ENCODE results near the gene NME3.
"Not testable (repeated sequence)": the region's sequence is repeated elsewhere in the genome, so short reads cannot be mapped to it uniquely, and the experiment has no call there.

The NME3 gene

DNA sequence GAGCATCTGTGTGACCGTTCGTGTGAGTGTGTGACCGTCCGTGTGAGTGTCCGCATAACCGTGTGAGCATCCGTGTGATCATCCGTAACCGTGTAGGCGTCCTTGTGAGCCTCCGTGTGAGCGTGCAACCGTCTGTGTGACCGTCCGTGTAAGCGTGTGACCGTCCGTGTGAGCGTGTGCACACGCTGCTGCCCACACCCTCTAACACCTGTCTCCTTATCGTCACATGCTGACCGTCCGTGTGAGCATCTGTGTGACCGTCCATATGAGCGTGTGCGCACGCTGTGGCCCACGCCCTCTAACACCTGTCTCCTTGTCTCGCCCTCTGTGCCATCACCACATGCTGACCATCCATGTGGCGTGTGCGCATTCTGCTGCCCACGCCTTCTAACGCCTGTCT lies 31.1 kb downstream of the NME3 start:
- Histone ChIP-seq H2AFZ (no peak overlapping the region), H3K79me2 (peaks cover 24% of the 10 kb centered on the region), H3K9ac (no peak overlapping the region), H3K27ac (no peak overlapping the region), H3K4me3 (ENCODE audit: low read depth, low read length) (no peak overlapping the region), H3K36me3 (ENCODE audit: control insufficient read depth, insufficient read depth, low read length) (no peaks in the 10 kb centered on the region), H3K4me1 (no peaks in the 10 kb centered on the region), H3K9me3 (ENCODE audit: control insufficient read depth, low read length) (no peaks in the 10 kb centered on the region), H3K27me3 (ENCODE audit: control insufficient read depth, insufficient read depth, low read length) (no peaks in the 10 kb centered on the region), H3K4me2 (ENCODE audit: low read length) (no peak overlapping the region)
- TF ChIP-seq, protein P1, sequence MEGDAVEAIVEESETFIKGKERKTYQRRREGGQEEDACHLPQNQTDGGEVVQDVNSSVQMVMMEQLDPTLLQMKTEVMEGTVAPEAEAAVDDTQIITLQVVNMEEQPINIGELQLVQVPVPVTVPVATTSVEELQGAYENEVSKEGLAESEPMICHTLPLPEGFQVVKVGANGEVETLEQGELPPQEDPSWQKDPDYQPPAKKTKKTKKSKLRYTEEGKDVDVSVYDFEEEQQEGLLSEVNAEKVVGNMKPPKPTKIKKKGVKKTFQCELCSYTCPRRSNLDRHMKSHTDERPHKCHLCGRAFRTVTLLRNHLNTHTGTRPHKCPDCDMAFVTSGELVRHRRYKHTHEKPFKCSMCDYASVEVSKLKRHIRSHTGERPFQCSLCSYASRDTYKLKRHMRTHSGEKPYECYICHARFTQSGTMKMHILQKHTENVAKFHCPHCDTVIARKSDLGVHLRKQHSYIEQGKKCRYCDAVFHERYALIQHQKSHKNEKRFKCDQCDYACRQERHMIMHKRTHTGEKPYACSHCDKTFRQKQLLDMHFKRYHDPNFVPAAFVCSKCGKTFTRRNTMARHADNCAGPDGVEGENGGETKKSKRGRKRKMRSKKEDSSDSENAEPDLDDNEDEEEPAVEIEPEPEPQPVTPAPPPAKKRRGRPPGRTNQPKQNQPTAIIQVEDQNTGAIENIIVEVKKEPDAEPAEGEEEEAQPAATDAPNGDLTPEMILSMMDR (IDR thresholded peaks at IDR 0.05), result no peak

DNA sequence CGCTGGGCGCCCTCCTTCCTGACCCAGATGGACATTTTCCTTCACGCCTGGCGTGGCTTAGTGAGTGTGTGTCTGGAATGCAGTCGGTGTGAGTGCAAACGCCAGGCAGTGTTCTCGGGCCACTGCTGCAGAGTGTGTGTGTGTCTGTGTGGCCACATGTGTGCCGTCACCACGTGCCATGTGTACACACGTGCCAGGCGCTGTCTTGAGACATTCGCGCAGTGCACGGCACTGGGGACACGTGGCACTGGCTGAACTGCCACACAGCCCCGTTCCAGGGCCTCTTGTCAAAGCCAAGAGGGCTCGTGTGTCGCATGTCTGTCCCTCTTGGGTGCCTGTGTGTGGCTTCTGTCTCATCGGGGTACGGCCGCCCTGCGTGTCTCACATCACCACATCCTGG lies 36.5 kb downstream of the NME3 start:
- H3K36me3 ChIP-seq (ENCODE audit: control insufficient read depth, insufficient read depth, low read length), result no peaks in the 10 kb centered on the region
- peaks cover 27% of the 10 kb centered on the region for H3K79me2 ChIP-seq
- no peak overlapping the region for H3K4me3 ChIP-seq (ENCODE audit: low read depth, low read length)
- H3K9ac ChIP-seq, result no peak overlapping the region
- H3K4me2 ChIP-seq (ENCODE audit: low read length), result no peak overlapping the region
- no peaks in the 10 kb centered on the region for H3K9me3 ChIP-seq (ENCODE audit: control insufficient read depth, low read length)
- TF ChIP-seq, protein P1 (IDR thresholded peaks at IDR 0.05), result no peak
- H3K4me1 ChIP-seq, result no peaks in the 10 kb centered on the region
- no peaks in the 10 kb centered on the region for H3K27me3 ChIP-seq (ENCODE audit: control insufficient read depth, insufficient read depth, low read length)
- H2AFZ ChIP-seq, result no peak overlapping the region
- H3K27ac ChIP-seq, result no peak overlapping the region

DNA sequence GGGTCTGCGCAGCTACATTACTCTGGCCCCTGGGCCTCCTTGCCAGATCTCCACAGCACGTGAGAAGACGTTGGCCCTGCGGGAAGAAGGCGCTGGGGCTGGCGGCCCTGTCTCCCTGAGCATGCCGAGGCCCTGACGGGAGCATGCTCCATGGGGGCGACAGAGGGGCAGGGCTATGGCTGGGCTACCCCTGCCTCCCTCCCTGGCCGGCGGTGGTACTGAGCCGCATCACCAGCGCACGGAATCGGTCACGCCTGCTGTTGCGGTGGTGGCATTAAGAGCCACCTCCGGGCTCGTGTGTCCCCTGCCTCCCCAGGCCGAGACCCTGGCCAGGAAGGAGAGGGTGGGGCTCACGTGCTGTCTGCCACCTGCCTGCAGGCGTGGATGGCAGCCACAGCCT lies 37.2 kb downstream of the NME3 start:
- H3K9me3 ChIP-seq (ENCODE audit: control insufficient read depth, low read length), result no peaks in the 10 kb centered on the region
- H3K27me3 ChIP-seq (ENCODE audit: control insufficient read depth, insufficient read depth, low read length), result no peaks in the 10 kb centered on the region
- TF ChIP-seq, protein P1 (IDR thresholded peaks at IDR 0.05), result no peak
- no peaks in the 10 kb centered on the region for H3K36me3 ChIP-seq (ENCODE audit: control insufficient read depth, insufficient read depth, low read length)
- peaks cover 30% of the 10 kb centered on the region for H3K79me2 ChIP-seq
- H3K4me2 ChIP-seq (ENCODE audit: low read length), result no peak overlapping the region
- no peak overlapping the region for H2AFZ ChIP-seq
- H3K9ac ChIP-seq, result no peak overlapping the region
- no peaks in the 10 kb centered on the region for H3K4me1 ChIP-seq
- H3K4me3 ChIP-seq (ENCODE audit: low read depth, low read length), result no peak overlapping the region
- H3K27ac ChIP-seq, result no peak overlapping the region

DNA sequence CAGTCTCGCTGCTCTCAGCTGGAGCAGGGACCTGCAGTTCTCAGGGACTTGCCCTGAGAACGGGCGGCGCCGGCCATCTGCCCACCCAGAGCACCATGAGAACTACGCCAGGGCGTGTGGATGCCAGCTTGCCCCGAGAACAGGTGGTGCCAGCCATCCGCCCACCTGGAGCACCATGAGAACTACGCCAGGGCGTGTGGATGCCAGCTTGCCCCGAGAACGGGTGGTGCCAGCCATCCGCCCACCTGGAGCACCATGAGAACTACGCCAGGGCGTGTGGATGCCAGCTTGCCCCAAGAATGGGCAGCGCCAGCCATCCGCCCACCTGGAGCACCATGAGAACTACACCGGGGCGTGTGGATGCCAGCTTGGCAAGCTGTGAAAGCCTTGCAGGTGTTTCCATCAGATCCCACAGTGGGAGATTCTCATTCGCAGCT lies 38.8 kb downstream of the NME3 start:
- not testable (repeated sequence) for H3K27me3 ChIP-seq (ENCODE audit: control insufficient read depth, insufficient read depth, low read length); H3K4me2 ChIP-seq (ENCODE audit: low read length); H3K9me3 ChIP-seq (ENCODE audit: control insufficient read depth, low read length); H3K4me3 ChIP-seq (ENCODE audit: low read depth, low read length); H3K27ac ChIP-seq; H3K9ac ChIP-seq; H3K4me1 ChIP-seq; H2AFZ ChIP-seq; H3K36me3 ChIP-seq (ENCODE audit: control insufficient read depth, insufficient read depth, low read length)
- H3K79me2 ChIP-seq, result peaks cover 46% of the 10 kb centered on the region

DNA sequence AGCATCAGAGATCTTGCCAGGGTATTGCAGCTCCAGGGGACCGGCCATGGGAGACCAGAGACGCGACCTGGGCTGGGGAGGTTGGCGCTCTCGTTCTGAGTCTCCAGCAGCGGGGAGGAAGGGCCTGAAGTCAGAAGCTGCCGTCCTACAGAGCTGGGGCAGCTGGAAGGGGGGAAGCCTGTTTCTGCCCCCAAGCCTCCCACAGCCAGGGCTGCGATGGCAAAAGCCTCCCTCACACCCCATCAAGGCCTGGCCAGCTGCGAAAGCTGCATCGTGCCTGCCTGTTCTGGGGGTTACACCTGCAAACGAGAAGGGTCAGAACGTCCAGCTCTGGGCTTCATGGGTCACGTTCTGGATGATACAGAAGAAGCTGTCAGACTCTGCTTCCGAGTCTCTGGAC lies 39.3 kb downstream of the NME3 start:
- no peaks in the 10 kb centered on the region for H3K27me3 ChIP-seq (ENCODE audit: control insufficient read depth, insufficient read depth, low read length)
- no peak overlapping the region for H3K9ac ChIP-seq
- H3K4me2 ChIP-seq (ENCODE audit: low read length), result no peak overlapping the region
- H3K4me1 ChIP-seq, result no peaks in the 10 kb centered on the region
- H3K27ac ChIP-seq, result no peak overlapping the region
- no peak overlapping the region for H2AFZ ChIP-seq
- TF ChIP-seq, protein P1 (IDR thresholded peaks at IDR 0.05), result no peak
- no peaks in the 10 kb centered on the region for H3K9me3 ChIP-seq (ENCODE audit: control insufficient read depth, low read length)
- no peak overlapping the region for H3K4me3 ChIP-seq (ENCODE audit: low read depth, low read length)
- peaks cover 49% of the 10 kb centered on the region for H3K79me2 ChIP-seq
- H3K36me3 ChIP-seq (ENCODE audit: control insufficient read depth, insufficient read depth, low read length), result no peaks in the 10 kb centered on the region
